ENCODE results near the gene CACNA1I.

CACNA1I gene

DNA sequence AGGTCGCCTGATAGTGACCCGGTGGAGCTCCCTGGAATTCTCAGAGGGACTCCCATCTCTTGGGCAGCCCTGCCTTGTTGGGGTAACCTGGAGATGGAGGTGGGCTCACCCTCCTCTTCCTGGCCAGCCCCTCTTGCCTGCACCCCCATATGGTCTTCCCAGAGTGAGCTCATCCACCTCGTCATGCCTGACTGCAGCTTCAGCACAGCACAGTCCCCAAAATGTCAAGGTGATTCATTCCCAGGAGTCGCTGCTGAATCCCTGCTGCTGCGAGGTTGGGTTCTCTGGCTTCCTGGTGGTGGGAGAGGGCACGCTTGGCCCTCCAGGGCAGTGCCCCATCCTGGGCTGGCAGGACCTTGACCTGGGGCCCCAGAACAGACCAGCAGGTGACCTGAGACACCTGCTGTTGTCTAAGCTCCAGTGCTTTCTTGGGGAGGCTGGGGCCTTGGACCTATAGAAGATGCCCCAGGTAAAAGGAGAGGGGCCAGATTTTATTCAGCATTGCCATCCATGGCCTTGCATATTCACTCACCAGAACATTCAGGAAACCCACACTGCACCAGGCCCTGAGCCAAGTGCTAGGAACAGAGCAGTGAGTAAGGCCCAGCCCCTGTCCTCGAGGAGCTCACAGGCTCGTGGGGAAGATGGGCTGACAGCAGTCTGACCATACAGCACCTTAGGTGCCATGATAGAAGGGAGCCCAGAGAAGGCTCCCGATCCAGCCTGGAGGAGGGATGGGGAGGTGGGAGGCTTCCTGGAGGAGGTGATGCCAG, 72.9 kb downstream of the CACNA1I start:
- TF ChIP-seq, protein P1, sequence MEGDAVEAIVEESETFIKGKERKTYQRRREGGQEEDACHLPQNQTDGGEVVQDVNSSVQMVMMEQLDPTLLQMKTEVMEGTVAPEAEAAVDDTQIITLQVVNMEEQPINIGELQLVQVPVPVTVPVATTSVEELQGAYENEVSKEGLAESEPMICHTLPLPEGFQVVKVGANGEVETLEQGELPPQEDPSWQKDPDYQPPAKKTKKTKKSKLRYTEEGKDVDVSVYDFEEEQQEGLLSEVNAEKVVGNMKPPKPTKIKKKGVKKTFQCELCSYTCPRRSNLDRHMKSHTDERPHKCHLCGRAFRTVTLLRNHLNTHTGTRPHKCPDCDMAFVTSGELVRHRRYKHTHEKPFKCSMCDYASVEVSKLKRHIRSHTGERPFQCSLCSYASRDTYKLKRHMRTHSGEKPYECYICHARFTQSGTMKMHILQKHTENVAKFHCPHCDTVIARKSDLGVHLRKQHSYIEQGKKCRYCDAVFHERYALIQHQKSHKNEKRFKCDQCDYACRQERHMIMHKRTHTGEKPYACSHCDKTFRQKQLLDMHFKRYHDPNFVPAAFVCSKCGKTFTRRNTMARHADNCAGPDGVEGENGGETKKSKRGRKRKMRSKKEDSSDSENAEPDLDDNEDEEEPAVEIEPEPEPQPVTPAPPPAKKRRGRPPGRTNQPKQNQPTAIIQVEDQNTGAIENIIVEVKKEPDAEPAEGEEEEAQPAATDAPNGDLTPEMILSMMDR (IDR thresholded peaks at IDR 0.05; ENCODE audit: borderline replicate concordance, control extremely low read depth, extremely low read depth, insufficient read depth, missing control alignments): no peak
- DNase-seq (ENCODE audit: low spot score): no peak
- in situ Hi-C loops (cut with MboI; ENCODE audit: low sequenced_read_pairs, unreplicated experiment): no loop called here

DNA sequence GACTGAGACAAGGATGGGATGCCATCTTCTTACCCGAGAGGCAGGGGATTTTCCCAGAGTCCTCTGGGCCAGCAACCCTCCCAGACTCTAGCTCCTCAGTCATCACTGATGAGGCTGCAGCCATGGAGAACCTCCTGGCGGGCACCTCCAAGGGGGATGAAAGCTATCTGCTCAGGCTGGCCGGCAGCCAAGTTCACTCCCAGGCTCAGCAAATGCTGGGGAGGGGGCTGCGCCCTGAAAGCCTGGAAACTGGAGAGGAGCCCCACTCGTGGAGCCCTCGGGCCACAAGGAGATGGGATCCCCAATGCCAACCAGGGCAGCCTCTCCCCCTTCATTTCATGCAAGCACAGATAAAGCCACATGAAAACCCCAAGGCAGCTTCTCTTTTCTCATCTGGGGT, 75.0 kb downstream of the CACNA1I start:
- no peak for DNase-seq (ENCODE audit: low spot score)
- in situ Hi-C loops (cut with MboI; ENCODE audit: low sequenced_read_pairs, unreplicated experiment): no loop called here
- TF ChIP-seq, protein P1 (IDR thresholded peaks at IDR 0.05; ENCODE audit: borderline replicate concordance, control extremely low read depth, extremely low read depth, insufficient read depth, missing control alignments): no peak

GRCh38 chr22:39646398-39647063, 76.0 kb downstream of the CACNA1I start:
- in situ Hi-C loops (cut with MboI; ENCODE audit: low sequenced_read_pairs, unreplicated experiment): no loop called here
- no peak for DNase-seq (ENCODE audit: low spot score)
- TF ChIP-seq, protein P1 (IDR thresholded peaks at IDR 0.05; ENCODE audit: borderline replicate concordance, control extremely low read depth, extremely low read depth, insufficient read depth, missing control alignments): no peak

DNA sequence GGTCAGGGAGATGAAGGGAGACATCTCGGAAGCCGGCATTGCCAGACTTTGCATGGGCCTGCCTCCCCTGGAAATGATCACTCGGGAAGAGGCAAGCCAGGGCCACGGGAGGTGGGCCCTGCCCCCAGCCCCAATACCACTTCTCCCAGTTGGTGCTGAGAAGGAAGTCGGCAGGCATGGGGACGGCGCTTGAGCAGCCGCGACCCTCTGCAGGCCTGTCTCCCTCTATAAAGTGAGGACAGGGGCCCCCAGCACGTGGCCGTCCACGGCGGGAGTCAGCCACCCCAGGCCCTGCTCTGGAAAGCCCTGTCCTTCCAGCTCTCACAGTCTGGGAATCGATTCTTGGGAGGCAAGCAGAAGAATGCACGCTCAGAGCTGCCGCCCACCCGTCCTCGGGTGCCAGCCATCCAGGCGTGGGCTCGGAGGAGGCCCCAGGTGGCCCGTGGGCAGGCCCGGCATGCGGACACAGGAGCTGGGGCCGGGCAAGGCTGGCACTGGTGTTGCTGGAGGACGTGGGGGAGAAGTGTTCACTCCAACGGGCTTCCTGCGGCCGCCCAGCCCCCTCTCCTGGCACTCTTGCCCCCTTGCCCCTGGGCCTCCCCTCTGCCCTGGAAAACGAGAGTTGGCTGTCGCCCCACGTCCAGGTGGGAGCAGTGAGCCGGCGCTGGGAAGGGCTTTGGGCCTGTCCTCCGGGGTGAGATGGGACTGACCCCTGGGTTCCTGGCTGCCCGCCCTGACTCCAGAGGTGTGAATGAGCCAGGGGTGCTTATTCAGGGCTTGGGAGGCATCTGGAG, 77.5 kb downstream of the CACNA1I start:
- in situ Hi-C loops (cut with MboI; ENCODE audit: low sequenced_read_pairs, unreplicated experiment): no loop called here
- TF ChIP-seq, protein P1 (IDR thresholded peaks at IDR 0.05; ENCODE audit: borderline replicate concordance, control extremely low read depth, extremely low read depth, insufficient read depth, missing control alignments): no peak
- no peak for DNase-seq (ENCODE audit: low spot score)

GRCh38 chr22:39648630-39648950, 78.0 kb downstream of the CACNA1I start:
- in situ Hi-C loops (cut with MboI; ENCODE audit: low sequenced_read_pairs, unreplicated experiment): no loop called here

GRCh38 chr22:39649500-39650089, 79.0 kb downstream of the CACNA1I start:
- in situ Hi-C loops (cut with MboI; ENCODE audit: low sequenced_read_pairs, unreplicated experiment): no loop called here
- DNase-seq (ENCODE audit: low spot score): no peak
- TF ChIP-seq, protein P1 (IDR thresholded peaks at IDR 0.05; ENCODE audit: borderline replicate concordance, control extremely low read depth, extremely low read depth, insufficient read depth, missing control alignments): no peak

More at GRCh38 chr22:39648630-39648950, 78.0 kb downstream of the CACNA1I start:
- TF ChIP-seq, protein P1 (IDR thresholded peaks at IDR 0.05; ENCODE audit: borderline replicate concordance, control extremely low read depth, extremely low read depth, insufficient read depth, missing control alignments): no peak
- no peak for DNase-seq (ENCODE audit: low spot score)
